Kidney epithelial cell (primary cell): ENCODE results near the gene UNC79. TPM values are rescaled to one million over a fixed set of nuclear protein-coding genes. Genes with fewer than 3 reads are reported as not detected.

Source experiments
- DNase-seq: peaks from one replicate; pipeline ENCODE4 v3.0.0-alpha.2; 2010; ENCODE audit warnings: low read depth
- H3K27me3 ChIP-seq: 2 replicates; pipeline ENCODE4 v1.6.0; 2011; ENCODE audit warnings: low read length; ENCODE audit not compliant: control insufficient read depth, insufficient read depth
- H3K36me3 ChIP-seq: 2 replicates; pipeline ENCODE4 v1.5.1; 2011; ENCODE audit warnings: low read length; ENCODE audit not compliant: control insufficient read depth, insufficient read depth
- H3K4me3 ChIP-seq: 2 replicates; pipeline ENCODE4 v1.5.1; 2011; ENCODE audit warnings: low read depth, mild to moderate bottlenecking, control low read depth, low read length
- total RNA-seq: library from RNA; depleted of rRNA; stranded (reverse); fragments of >200 nt; gene quantifications from 2 replicates; pipeline ENCODE4 v1.2.3, GENCODE V29; 2015
- TF ChIP-seq, protein P1 (sequence below): IDR thresholded peaks from 2 replicates; pipeline ENCODE4 v1.5.1; 2011; ENCODE audit warnings: mild to moderate bottlenecking, moderate library complexity, low read length, control low read depth, inconsistent platforms; ENCODE audit not compliant: insufficient read depth, poor library complexity, severe bottlenecking

Gene UNC79
- total RNA-seq, 1 donor from 2014 or later, result 0.13 TPM

DNA sequence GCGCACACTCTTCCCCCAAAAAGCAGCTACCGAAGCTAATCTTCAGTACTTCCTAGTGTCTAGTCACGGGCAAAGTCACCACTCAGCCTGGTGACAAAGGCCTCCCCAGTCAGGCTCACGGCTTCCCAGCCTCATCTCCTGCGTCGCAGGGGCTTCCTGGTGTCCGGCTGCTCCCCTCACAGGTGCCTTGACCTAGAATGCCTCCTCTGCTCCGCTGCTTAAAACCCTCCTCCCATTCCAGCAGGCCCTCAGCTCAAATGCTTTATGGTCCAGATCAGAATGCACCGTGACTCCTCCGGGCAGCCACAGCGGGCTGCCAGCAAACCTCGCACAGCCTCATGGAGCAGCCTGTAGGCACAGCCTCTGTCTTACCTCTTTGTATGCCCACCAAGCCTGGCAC is 304.5 kb downstream of the UNC79 start:
- Histone ChIP-seq H3K27me3 (no peaks in the 10 kb centered on the region), H3K36me3 (no peaks in the 10 kb centered on the region), H3K4me3 (no peak overlapping the region)
- TF ChIP-seq, protein P1, sequence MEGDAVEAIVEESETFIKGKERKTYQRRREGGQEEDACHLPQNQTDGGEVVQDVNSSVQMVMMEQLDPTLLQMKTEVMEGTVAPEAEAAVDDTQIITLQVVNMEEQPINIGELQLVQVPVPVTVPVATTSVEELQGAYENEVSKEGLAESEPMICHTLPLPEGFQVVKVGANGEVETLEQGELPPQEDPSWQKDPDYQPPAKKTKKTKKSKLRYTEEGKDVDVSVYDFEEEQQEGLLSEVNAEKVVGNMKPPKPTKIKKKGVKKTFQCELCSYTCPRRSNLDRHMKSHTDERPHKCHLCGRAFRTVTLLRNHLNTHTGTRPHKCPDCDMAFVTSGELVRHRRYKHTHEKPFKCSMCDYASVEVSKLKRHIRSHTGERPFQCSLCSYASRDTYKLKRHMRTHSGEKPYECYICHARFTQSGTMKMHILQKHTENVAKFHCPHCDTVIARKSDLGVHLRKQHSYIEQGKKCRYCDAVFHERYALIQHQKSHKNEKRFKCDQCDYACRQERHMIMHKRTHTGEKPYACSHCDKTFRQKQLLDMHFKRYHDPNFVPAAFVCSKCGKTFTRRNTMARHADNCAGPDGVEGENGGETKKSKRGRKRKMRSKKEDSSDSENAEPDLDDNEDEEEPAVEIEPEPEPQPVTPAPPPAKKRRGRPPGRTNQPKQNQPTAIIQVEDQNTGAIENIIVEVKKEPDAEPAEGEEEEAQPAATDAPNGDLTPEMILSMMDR, result no peak
- no peak for DNase-seq

DNA sequence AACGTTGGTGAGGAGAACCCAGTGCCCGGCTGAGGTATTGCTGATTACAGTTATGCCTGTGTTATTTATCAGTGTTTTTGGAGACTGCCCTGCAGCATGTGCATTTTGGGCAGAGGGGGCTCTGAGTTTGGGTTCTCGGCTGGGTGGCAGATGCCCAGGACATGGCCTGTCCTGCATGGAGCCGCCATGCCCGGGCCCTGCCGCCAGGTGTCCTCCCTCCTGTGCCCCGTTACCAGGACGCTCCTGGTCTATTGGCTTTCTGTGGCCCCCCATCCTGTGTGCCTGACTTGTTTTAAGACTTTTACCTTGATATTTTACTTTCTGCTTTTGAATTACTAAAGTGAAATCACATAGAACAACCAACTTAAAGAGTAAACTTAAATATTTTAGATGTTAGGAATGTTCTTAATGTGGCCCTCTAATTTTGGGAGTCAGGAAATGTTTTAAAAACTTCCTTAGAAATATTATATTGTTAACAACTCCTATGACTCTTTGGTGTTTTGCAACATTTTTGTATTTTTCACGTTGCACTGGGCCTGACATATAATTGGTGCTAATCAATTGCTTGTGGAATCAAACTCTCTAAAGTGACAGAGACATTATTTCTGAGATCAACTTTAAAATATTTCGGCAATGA is 305.8 kb downstream of the UNC79 start:
- Histone ChIP-seq H3K27me3 (peaks cover 2% of the 10 kb centered on the region), H3K4me3 (no peak overlapping the region), H3K36me3 (no peaks in the 10 kb centered on the region)
- DNase-seq, result no peak
- TF ChIP-seq, protein P1, result no peak

DNA sequence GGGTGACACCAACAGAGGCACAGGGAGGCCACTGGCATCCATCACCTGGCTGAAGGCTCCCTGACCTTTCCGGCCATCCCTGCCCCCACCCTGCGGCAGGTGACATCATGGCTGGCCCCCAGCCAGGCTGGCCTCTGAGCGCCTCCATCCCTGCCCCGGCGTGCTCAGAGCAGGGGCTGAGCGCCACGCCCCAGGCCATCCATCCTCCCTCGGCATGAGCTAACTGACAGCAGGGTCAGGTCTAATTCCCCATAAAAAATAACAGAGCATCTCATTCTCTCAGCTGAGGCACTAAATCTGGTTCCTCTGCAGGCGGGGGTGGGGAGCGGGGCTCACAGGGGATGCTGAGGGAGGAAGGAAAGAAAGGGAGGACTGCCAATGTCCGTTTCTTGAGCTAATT is 306.9 kb downstream of the UNC79 start:
- H3K4me3 ChIP-seq, result no peak overlapping the region
- TF ChIP-seq, protein P1, result no peak
- H3K36me3 ChIP-seq, result no peaks in the 10 kb centered on the region
- peaks cover 2% of the 10 kb centered on the region for H3K27me3 ChIP-seq
- no peak for DNase-seq

DNA sequence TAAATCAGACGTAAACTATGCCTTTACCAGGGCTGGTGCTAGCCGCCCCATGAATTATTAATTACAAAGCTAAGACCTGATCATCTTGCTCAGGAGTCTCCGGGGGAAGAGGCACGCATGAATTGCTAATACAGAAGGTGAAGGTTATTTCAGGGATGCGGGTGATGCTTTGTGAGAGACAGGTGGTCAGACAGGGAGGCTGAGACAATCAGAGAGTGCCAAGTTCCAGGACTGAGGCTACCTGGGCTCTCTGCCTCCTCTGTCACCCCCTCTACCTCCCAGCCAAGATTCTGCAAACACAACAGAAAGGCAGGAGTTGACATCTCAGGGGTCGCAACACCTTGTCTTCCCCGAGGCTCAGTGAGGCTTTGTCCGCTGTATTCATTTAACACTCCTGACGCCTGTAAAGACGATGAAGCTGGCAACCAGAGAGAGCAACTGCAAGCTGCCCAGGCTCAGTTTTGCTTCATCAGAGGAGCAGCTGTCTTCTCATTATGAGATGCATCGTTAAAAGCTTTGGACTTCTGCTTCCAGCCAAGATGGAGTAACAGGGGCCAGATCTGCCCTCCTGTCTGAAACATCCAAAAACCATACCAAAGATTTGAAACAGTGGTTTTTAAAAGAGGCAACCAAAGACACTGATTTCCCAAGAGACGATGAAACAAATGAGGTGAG is 311.0 kb downstream of the UNC79 start:
- no peaks in the 10 kb centered on the region for H3K36me3 ChIP-seq
- TF ChIP-seq, protein P1, result no peak
- H3K27me3 ChIP-seq, result peaks cover 2% of the 10 kb centered on the region
- no peak for DNase-seq
- no peak overlapping the region for H3K4me3 ChIP-seq

DNA sequence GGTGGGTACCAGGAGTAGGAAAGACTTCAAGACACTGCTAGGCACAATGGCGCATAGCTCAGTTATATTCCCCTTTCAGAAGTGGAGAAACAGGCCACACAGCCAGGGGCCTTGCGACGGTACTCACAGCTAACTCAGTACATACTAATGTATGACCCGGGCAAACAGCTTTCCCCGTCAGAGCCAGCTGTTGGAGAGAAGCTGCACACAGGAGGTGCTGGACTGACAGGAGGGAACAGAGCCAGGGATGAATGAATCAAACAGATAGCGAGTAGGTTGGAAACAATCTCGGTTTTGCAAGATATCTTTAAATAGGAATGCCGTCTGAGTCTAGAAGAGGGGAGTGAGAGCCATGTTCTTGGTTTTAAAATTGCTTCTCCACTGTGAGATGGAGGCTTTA is 312.0 kb downstream of the UNC79 start:
- Histone ChIP-seq H3K4me3 (no peak overlapping the region), H3K27me3 (peaks cover 2% of the 10 kb centered on the region), H3K36me3 (no peaks in the 10 kb centered on the region)
- TF ChIP-seq, protein P1, result no peak
- DNase-seq, result no peak
